ENCODE measurements around the gene MS4A10.

MS4A10 gene

GRCh38 chr11:60834742-60835533 is 49.8 kb downstream of the MS4A10 start:
- DNase-seq (ENCODE audit: insufficient read length) (no peak), FAIRE-seq (no peak)
- no peak for TF ChIP-seq POLR2AphosphoS5 (IDR thresholded peaks at IDR 0.05; ENCODE audit: low read depth, low read length)
- TF ChIP-seq POLR2A (IDR thresholded peaks at IDR 0.05; ENCODE audit: low read depth, low read length), result no peak
- TF ChIP-seq TAF1 (IDR thresholded peaks at IDR 0.05; ENCODE audit: borderline replicate concordance, low read depth, low read length), result no peak

GRCh38 chr11:60835534-60835846 is 50.4 kb downstream of the MS4A10 start:
- FAIRE-seq (no peak), DNase-seq (ENCODE audit: insufficient read length) (no peak)

GRCh38 chr11:60836866-60837515 is 51.9 kb downstream of the MS4A10 start:
- DNase-seq (ENCODE audit: insufficient read length) (no peak), FAIRE-seq (no peak)
- no peak for TF ChIP-seq POLR2AphosphoS5 (IDR thresholded peaks at IDR 0.05; ENCODE audit: low read depth, low read length)
- no peak for TF ChIP-seq POLR2A (IDR thresholded peaks at IDR 0.05; ENCODE audit: low read depth, low read length)
- no peak for TF ChIP-seq TAF1 (IDR thresholded peaks at IDR 0.05; ENCODE audit: borderline replicate concordance, low read depth, low read length)

More at GRCh38 chr11:60835534-60835846, 50.4 kb downstream of the MS4A10 start:
- TF ChIP-seq POLR2AphosphoS5 (IDR thresholded peaks at IDR 0.05; ENCODE audit: low read depth, low read length) (no peak), POLR2A (IDR thresholded peaks at IDR 0.05; ENCODE audit: low read depth, low read length) (no peak), TAF1 (IDR thresholded peaks at IDR 0.05; ENCODE audit: borderline replicate concordance, low read depth, low read length) (no peak)

- TF ChIP-seq POLR2AphosphoS5 (IDR thresholded peaks at IDR 0.05; ENCODE audit: low read depth, low read length) (no peak), TAF1 (IDR thresholded peaks at IDR 0.05; ENCODE audit: borderline replicate concordance, low read depth, low read length) (no peak), POLR2A (IDR thresholded peaks at IDR 0.05; ENCODE audit: low read depth, low read length) (no peak)
- FAIRE-seq (no peak), DNase-seq (ENCODE audit: insufficient read length) (no peak)
Measured at GRCh38 chr11:60838132-60838531, 53.0 kb downstream of the MS4A10 start.

GRCh38 chr11:60840470-60841430 is 55.6 kb downstream of the MS4A10 start:
- DNase-seq (ENCODE audit: insufficient read length) (no peak), FAIRE-seq (peak; percentile 51)

GRCh38 chr11:60841797-60842667 is 56.9 kb downstream of the MS4A10 start, which contains the start of gene CCDC86:
Gene CCDC86, plus strand, starts transcription at chr11:60842113. Its CDS starts 12 bp downstream, at chr11:60842125.
- TF ChIP-seq TAF1 (IDR thresholded peaks at IDR 0.05; ENCODE audit: borderline replicate concordance, low read depth, low read length) (0 out of 2 replicates have a peak, but pooled peaks have one; percentile 65), POLR2AphosphoS5 (IDR thresholded peaks at IDR 0.05; ENCODE audit: low read depth, low read length) (peak; percentile 31; the same call in 1 of the 2 replicates), POLR2A (IDR thresholded peaks at IDR 0.05; ENCODE audit: low read depth, low read length) (peak; percentile 59; the same call in 1 of the 2 replicates)
- DNase-seq (ENCODE audit: insufficient read length) (peak; percentile 99), FAIRE-seq (peak; percentile 100)

More at GRCh38 chr11:60840470-60841430, 55.6 kb downstream of the MS4A10 start:
- TF ChIP-seq POLR2A (IDR thresholded peaks at IDR 0.05; ENCODE audit: low read depth, low read length) (no peak), POLR2AphosphoS5 (IDR thresholded peaks at IDR 0.05; ENCODE audit: low read depth, low read length) (no peak)

GRCh38 chr11:60842668-60843600 is 57.8 kb downstream of the MS4A10 start:
- DNase-seq (ENCODE audit: insufficient read length), result no peak
- no peak for TF ChIP-seq TAF1 (IDR thresholded peaks at IDR 0.05; ENCODE audit: borderline replicate concordance, low read depth, low read length)
- TF ChIP-seq POLR2AphosphoS5 (IDR thresholded peaks at IDR 0.05; ENCODE audit: low read depth, low read length), result no peak
- no peak for TF ChIP-seq POLR2A (IDR thresholded peaks at IDR 0.05; ENCODE audit: low read depth, low read length)
- peak; percentile 56 for FAIRE-seq

GRCh38 chr11:60844045-60844869 is 59.1 kb downstream of the MS4A10 start:
- DNase-seq (ENCODE audit: insufficient read length) (no peak), FAIRE-seq (peak; percentile 50)
- TF ChIP-seq TAF1 (IDR thresholded peaks at IDR 0.05; ENCODE audit: borderline replicate concordance, low read depth, low read length) (no peak), POLR2AphosphoS5 (IDR thresholded peaks at IDR 0.05; ENCODE audit: low read depth, low read length) (no peak), POLR2A (IDR thresholded peaks at IDR 0.05; ENCODE audit: low read depth, low read length) (no peak)

GRCh38 chr11:60844870-60845221 is 59.7 kb downstream of the MS4A10 start:
- FAIRE-seq (no peak), DNase-seq (ENCODE audit: insufficient read length) (no peak)
- TF ChIP-seq POLR2AphosphoS5 (IDR thresholded peaks at IDR 0.05; ENCODE audit: low read depth, low read length), result no peak
- TF ChIP-seq TAF1 (IDR thresholded peaks at IDR 0.05; ENCODE audit: borderline replicate concordance, low read depth, low read length), result no peak
- no peak for TF ChIP-seq POLR2A (IDR thresholded peaks at IDR 0.05; ENCODE audit: low read depth, low read length)
